KBM-7 (cell line): Measurements from ENCODE around the gene SCAPER.
"Not testable (repeated sequence)": the region's sequence is repeated elsewhere in the genome, so short reads cannot be mapped to it uniquely, and the experiment has no call there.

Source experiments
- DNase-seq: peaks from one replicate; pipeline ENCODE4 v3.0.0-alpha.2; 2015
- in situ Hi-C: fragments of 300-500 bp; cut with MboI; formaldehyde crosslinking; loops from 2 replicates; pipeline ENCODE4 v1.14.3; 2020; ENCODE audit warnings: low sequenced_read_pairs, low pct_unique_long_range_greater_than_20kb, mixed read lengths

Gene SCAPER

GRCh38 chr15:76812381-76812780 lies 92.8 kb downstream of the SCAPER start:
- DNase-seq, result no peak
- in situ Hi-C loops, result no loop called here

DNA sequence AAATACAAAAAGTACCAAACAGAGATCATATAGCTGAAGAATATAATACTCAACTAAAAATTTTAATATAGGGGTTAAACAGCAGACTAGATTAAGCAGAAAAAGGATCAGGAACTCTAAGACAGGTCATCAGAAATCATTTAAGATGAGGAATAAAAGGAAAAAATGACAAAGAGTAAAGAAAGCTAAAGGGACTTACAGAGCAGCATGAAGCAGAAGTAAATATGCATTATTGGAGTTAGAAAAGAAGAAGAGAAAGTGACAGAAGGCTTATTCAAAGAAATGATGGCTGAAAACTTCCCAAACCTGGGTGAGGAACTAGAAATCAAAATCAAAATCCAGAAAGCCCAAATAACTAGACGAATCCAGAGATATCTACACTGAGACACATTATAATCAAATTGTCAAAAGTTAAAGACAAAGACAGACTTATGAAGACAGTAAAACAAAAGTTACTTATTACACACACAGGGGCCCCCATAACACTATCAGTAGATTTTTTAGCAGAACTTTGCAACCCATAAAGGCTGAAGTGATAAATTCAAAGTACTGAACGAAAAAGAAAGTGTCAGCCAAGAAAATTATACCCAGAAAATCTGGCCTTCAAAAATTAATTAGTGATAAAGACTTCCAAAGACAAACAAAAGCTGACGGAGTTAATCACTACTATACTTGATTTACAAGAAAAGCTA lies 95.6 kb downstream of the SCAPER start:
- in situ Hi-C loops, result no loop called here
- no peak for DNase-seq

- no peak for DNase-seq
- in situ Hi-C loops, result no loop called here
These were observed 102.0 kb downstream of the SCAPER start for GRCh38 chr15:76803049-76803571.

- in situ Hi-C loops, result no loop called here
- DNase-seq, result no peak
These were observed 102.7 kb downstream of the SCAPER start for GRCh38 chr15:76802411-76802810.

- in situ Hi-C loops, result no loop called here
- no peak for DNase-seq
These were observed 105.4 kb downstream of the SCAPER start for GRCh38 chr15:76799760-76800159.

DNA sequence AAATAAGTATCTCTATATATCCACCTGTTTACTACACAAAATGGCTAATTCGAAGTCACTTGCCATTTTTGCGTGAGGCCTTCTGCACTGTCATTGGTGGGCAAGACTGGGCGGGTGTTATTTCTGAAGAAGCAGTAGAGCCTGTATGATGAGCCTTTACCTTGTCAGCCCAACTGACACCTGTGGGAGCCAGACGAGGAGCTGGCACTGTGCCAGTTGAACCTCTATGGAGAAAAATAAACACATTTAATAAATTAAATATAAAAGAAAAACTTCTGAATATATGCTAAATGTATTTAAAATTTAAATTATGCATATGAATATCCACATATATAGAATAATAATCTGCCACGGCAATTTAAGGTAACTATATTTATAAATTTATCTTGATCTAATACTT lies 109.9 kb downstream of the SCAPER start:
- in situ Hi-C loops, result no loop called here
- no peak for DNase-seq

GRCh38 chr15:76793162-76793561 lies 112.0 kb downstream of the SCAPER start:
- no peak for DNase-seq
- in situ Hi-C loops, result no loop called here

- in situ Hi-C loops, result no loop called here
- no peak for DNase-seq
These were observed 113.6 kb downstream of the SCAPER start for GRCh38 chr15:76791511-76791910.

DNA sequence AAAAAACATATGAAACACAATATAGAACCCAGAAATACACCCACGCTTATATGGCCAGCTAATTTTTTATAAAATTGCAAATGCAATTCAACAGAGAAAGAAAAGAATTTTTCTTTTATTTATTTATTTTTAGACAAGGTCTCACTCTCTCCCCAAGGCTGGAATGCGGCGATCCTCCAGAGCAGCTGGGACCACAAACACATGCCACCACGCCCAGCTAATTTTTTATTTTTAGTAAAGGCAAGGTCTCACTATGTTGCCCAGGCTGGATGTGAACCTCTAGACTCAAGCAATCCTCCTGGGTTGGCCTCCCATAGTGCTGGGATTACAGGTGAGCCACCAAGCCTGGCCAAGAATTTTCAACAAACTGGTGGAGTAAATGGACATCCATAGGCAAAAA lies 117.9 kb downstream of the SCAPER start:
- DNase-seq, result no peak
- in situ Hi-C loops, result no loop called here

GRCh38 chr15:76776969-76777368 lies 128.2 kb downstream of the SCAPER start:
- in situ Hi-C loops, result no loop called here
- DNase-seq, result peak; percentile 20

GRCh38 chr15:76776480-76776879 lies 128.7 kb downstream of the SCAPER start:
- in situ Hi-C loops, result no loop called here
- DNase-seq, result no peak

- in situ Hi-C loops, result no loop called here
- no peak for DNase-seq
These were observed 131.9 kb downstream of the SCAPER start for GRCh38 chr15:76773234-76773633.

DNA sequence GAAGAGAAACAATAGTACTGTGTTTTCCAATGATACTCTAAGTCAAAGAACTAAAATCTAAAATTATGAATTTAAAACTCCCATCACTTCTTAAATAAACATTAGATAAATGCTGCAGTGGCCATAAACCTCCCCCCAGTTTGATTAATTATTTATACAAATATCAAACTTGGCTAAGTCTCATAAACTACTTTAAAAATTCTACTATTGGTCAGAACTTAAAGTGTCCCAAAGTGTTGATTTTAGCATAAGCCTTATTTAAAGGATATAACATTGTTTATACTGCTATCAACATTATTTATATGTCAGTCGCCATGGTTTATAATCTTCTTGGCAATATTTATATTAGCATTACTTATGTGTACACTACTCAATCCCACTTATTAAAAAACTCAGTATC lies 132.4 kb downstream of the SCAPER start:
- in situ Hi-C loops, result no loop called here

GRCh38 chr15:76764004-76764403 lies 141.1 kb downstream of the SCAPER start:
- no peak for DNase-seq
- in situ Hi-C loops, result no loop called here

More for the DNA sequence above, 132.4 kb downstream of the SCAPER start:
- no peak for DNase-seq

GRCh38 chr15:76763554-76763953 lies 141.6 kb downstream of the SCAPER start:
- in situ Hi-C loops, result no loop called here
- DNase-seq, result peak; percentile 21

GRCh38 chr15:76756381-76756780 lies 148.8 kb downstream of the SCAPER start:
- DNase-seq, result no peak
- in situ Hi-C loops, result no loop called here

GRCh38 chr15:76753771-76754170 lies 151.4 kb downstream of the SCAPER start:
- in situ Hi-C loops, result no loop called here
- DNase-seq, result no peak

DNA sequence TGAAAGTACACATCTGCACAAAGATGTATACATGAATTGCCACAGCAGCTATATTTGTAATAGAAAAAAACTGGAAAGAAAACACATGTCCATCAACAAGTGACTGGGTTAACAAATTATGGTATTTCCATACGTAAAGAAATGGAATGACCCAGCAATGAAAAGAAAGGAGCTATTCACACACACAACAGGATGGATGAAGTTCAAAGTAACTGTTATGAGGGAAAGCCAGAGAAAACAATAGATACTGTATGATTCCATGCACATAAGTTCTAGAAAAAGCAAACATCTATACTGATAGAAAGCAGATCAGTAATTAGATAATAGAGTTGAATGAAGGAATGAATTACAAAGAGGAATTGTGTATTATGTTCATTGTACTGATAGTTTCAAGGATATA lies 152.0 kb downstream of the SCAPER start:
- in situ Hi-C loops, result no loop called here
- no peak for DNase-seq

- DNase-seq, result no peak
- in situ Hi-C loops, result no loop called here
These were observed 152.6 kb downstream of the SCAPER start for GRCh38 chr15:76752549-76752948.

DNA sequence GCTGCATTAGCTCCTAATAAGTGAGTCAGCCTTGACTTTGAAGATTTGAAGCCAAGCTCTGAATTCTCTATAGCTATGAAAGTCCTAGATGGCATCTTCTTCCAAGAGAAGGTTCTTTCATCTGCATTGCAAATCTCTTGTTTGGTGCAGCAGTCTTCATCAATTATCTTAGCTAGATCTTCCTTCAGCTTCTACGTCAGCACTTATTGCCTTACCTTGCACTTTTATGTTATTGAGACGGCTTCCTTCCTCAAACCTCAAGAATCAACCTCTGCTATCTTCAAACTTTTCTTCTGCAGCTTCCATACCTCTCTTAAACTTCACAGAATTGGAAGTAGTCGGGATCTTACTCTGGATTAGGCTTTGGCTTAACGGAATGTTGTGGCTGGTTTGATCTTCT lies 167.6 kb downstream of the SCAPER start:
- no peak for DNase-seq
- in situ Hi-C loops, result no loop called here

DNA sequence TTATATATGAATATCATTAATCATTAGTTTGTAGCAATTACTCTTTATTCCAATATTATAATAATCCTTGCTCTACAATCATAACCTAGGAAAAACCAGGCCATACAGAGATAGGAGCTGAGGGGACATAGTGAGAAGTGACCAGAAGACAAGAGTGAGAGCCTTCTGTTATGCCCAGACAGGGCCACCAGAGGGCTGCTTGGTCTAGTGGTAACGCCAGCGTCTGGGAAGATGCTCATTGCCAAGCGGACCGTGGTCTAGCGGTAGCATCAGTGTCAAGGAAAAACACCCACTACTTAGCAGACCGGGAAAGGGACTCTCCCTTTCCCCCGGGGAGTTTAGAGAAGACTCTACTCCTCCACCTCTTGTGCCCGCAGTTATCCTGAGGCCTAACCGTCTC lies 172.8 kb downstream of the SCAPER start:
- in situ Hi-C loops, result not testable (repeated sequence)
- DNase-seq, result peak; percentile 25
